GM12875 (cell line): ENCODE data around the gene TFDP1.

Experiments
- H3K4me3 ChIP-seq: one replicate; pipeline ENCODE4 v1.5.1; 2011; ENCODE audit warnings: low read depth, low read length, control low read depth
- TF ChIP-seq, protein P1 (sequence below): IDR thresholded peaks from 2 replicates; pipeline ENCODE4 v1.5.1; 2011; ENCODE audit warnings: low read depth, mild to moderate bottlenecking, control low read depth, inconsistent platforms, low read length, moderate library complexity, borderline replicate concordance; ENCODE audit not compliant: insufficient read depth

The TFDP1 gene

DNA sequence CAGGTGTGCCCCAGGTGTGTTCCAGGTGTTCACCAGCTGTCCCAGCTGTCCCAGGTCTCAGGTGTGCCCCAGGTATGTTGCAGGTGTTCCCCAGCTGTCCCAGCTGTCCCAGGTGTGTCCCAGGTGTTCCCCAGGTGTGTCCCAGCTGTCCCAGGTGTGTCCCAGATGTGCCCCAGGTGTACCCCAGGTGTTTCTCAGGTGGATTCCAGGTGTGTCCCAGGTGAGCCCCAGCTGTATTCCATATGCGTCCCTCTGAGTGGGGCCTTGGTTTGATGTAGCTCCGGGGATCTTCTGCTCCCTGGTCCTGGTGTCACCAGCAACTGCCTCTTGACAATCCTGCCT is 81.7 kb downstream of the TFDP1 start:
- TF ChIP-seq, protein P1, sequence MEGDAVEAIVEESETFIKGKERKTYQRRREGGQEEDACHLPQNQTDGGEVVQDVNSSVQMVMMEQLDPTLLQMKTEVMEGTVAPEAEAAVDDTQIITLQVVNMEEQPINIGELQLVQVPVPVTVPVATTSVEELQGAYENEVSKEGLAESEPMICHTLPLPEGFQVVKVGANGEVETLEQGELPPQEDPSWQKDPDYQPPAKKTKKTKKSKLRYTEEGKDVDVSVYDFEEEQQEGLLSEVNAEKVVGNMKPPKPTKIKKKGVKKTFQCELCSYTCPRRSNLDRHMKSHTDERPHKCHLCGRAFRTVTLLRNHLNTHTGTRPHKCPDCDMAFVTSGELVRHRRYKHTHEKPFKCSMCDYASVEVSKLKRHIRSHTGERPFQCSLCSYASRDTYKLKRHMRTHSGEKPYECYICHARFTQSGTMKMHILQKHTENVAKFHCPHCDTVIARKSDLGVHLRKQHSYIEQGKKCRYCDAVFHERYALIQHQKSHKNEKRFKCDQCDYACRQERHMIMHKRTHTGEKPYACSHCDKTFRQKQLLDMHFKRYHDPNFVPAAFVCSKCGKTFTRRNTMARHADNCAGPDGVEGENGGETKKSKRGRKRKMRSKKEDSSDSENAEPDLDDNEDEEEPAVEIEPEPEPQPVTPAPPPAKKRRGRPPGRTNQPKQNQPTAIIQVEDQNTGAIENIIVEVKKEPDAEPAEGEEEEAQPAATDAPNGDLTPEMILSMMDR = no peak
- no peak overlapping the region for H3K4me3 ChIP-seq

- H3K4me3 ChIP-seq = no peak within 1 kb of the TSS
- TF ChIP-seq, protein P1 = no peak
Measured at GRCh38 chr13:113666951-113667701, 82.6 kb downstream of the TFDP1 start, which contains the start of gene GRK1. Gene GRK1, plus strand, starts transcription at chr13:113667219. Its CDS starts 168 bp downstream, at chr13:113667387.

- TF ChIP-seq, protein P1 = no peak
- no peak overlapping the region for H3K4me3 ChIP-seq
Measured at GRCh38 chr13:113667771-113668490, 83.4 kb downstream of the TFDP1 start.

- no peak overlapping the region for H3K4me3 ChIP-seq
- TF ChIP-seq, protein P1 = no peak
Measured at GRCh38 chr13:113668491-113668971, 84.0 kb downstream of the TFDP1 start.

GRCh38 chr13:113669231-113669754 is 84.7 kb downstream of the TFDP1 start:
- TF ChIP-seq, protein P1 = no peak
- no peak overlapping the region for H3K4me3 ChIP-seq

GRCh38 chr13:113669755-113670341 is 85.3 kb downstream of the TFDP1 start:
- H3K4me3 ChIP-seq = no peak overlapping the region
- TF ChIP-seq, protein P1 = no peak
